ENCODE results near the gene SH3GL1.
A peak's percentile ranks its signal among the peaks of the same experiment; 100 is the strongest.

The SH3GL1 gene

GRCh38 chr19:4343370-4344307 lies 56.7 kb downstream of the SH3GL1 start, which contains the start of gene MPND:
TSS of gene MPND (plus strand) at chr19:4343562. CDS start at chr19:4343594, 32 bp downstream.
- ChIA-PET POLR2A (interaction anchor here (0.5 to 2.0 kb wide), 12 partner anchors 9 to 1868 kb away, joined by 3 to 9 read pairs (median 4); partner anchors contain the start of genes CHAF1A and GADD45B), CTCF (interaction anchor here (0.7 to 5.0 kb wide), 13 partner anchors 9 to 204 kb away, joined by 3 to 57 read pairs (median 8); partner anchors contain the start of genes CHAF1A and SH3GL1)
- DNase-seq (ENCODE audit: extremely low spot score) = peak; percentile 92
- no peak for TF ChIP-seq CTCF (IDR thresholded peaks at IDR 0.05; ENCODE audit: control extremely low read depth, extremely low read depth, low read depth, missing control alignments)

- POLR2A ChIA-PET = interaction anchor here (0.5 to 2.0 kb wide), 13 partner anchors 9 to 1867 kb away, joined by 3 to 9 read pairs (median 3); partner anchors contain the start of genes CHAF1A, GADD45B and YJU2
- CTCF ChIA-PET = interaction anchor here (0.7 to 5.0 kb wide), 18 partner anchors 9 to 203 kb away, joined by 3 to 57 read pairs (median 4); partner anchors contain the start of genes CHAF1A and SH3GL1
- peak; percentile 6 for TF ChIP-seq CTCF (IDR thresholded peaks at IDR 0.05; ENCODE audit: control extremely low read depth, extremely low read depth, low read depth, missing control alignments)
- peak; percentile 93 for DNase-seq (ENCODE audit: extremely low spot score)
These were observed 57.6 kb downstream of the SH3GL1 start for GRCh38 chr19:4342615-4343369.

- no peak for TF ChIP-seq CTCF (IDR thresholded peaks at IDR 0.05; ENCODE audit: control extremely low read depth, extremely low read depth, low read depth, missing control alignments)
These were observed 58.1 kb downstream of the SH3GL1 start for GRCh38 chr19:4342314-4342614.

GRCh38 chr19:4338441-4339355 lies 61.6 kb downstream of the SH3GL1 start, which contains the start of gene STAP2:
TSS of gene STAP2 (minus strand) at chr19:4338827. CDS start at chr19:4338753, 74 bp downstream.
- TF ChIP-seq CTCF (IDR thresholded peaks at IDR 0.05; ENCODE audit: control extremely low read depth, extremely low read depth, low read depth, missing control alignments) = no peak
- ChIA-PET CTCF (interaction anchor here (1.0 to 3.9 kb wide), 5 partner anchors 9 to 106 kb away, joined by 3 to 21 read pairs (median 4); no protein-coding TSS in a partner anchor), POLR2A (interaction anchor here (0.6 kb wide), 1 partner anchor 100 kb away, joined by 4 read pairs; no protein-coding TSS in a partner anchor)
- peak; percentile 42 for DNase-seq (ENCODE audit: extremely low spot score)

More at GRCh38 chr19:4342314-4342614, 58.1 kb downstream of the SH3GL1 start:
- DNase-seq (ENCODE audit: extremely low spot score) = no peak
- ChIA-PET CTCF (interaction anchor here (0.8 to 5.0 kb wide), 12 partner anchors 9 to 93 kb away, joined by 3 to 57 read pairs (median 8); partner anchors contain the start of genes CHAF1A and SH3GL1), POLR2A (interaction anchor here (0.8 to 2.0 kb wide), 8 partner anchors 14 to 95 kb away, joined by 3 to 9 read pairs (median 4); partner anchors contain the start of genes CHAF1A and YJU2)

GRCh38 chr19:4337906-4338440 lies 62.4 kb downstream of the SH3GL1 start:
- TF ChIP-seq CTCF (IDR thresholded peaks at IDR 0.05; ENCODE audit: control extremely low read depth, extremely low read depth, low read depth, missing control alignments) = no peak
- ChIA-PET CTCF (interaction anchor here (2.2 to 3.9 kb wide), 2 partner anchors 14 to 105 kb away, joined by 4 to 21 read pairs; no protein-coding TSS in a partner anchor), POLR2A (no interaction called here)
- DNase-seq (ENCODE audit: extremely low spot score) = peak; percentile 8
